PFSK-1 (cell line): ENCODE results near the gene RTN1.

Experiments used
- FOXP2 ChIP-seq: optimal IDR thresholded peaks from 2 replicates; pipeline ENCODE3; 2011; ENCODE audit warnings: borderline replicate concordance, control low read depth, inconsistent platforms; ENCODE audit not compliant: insufficient read depth; ENCODE audit errors: extremely low read length, extremely low read depth
- POLR2AphosphoS5 ChIP-seq: IDR thresholded peaks from 2 replicates; pipeline ENCODE4 v1.6.1; 2012; ENCODE audit warnings: low read depth, mild to moderate bottlenecking, control low read depth, low read length, moderate library complexity
- SIN3A ChIP-seq: IDR thresholded peaks from 2 replicates; pipeline ENCODE4 v1.6.1; 2012; ENCODE audit warnings: mild to moderate bottlenecking, low read length, moderate library complexity, borderline replicate concordance; ENCODE audit not compliant: insufficient read depth
- TAF1 ChIP-seq: IDR thresholded peaks from 2 replicates; pipeline ENCODE4 v1.6.1; 2012; ENCODE audit warnings: low read length, control low read depth, borderline replicate concordance; ENCODE audit not compliant: insufficient read depth

DNA sequence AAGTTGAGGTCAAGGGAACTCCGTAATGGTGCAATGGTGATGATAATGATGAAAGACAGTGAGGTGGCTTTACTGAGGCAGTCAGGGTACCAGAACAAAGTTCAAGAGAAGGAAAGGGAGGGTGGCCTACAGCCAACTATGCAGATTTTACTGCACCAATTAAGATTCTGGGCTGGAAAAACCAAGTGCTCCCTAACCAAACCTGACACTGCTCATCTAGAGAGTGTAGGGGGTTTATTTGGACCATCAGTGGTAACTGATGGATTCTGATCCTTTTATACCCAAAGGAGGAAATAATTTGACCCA lies 49.8 kb upstream of the RTN1 start:
- TF ChIP-seq FOXP2: no peak
- no peak for TF ChIP-seq POLR2AphosphoS5
- TF ChIP-seq SIN3A: no peak
- no peak for TF ChIP-seq TAF1
